Measurements from ENCODE around the gene GPR158. TPM values are rescaled to one million over a fixed set of nuclear protein-coding genes. Genes with fewer than 3 reads are reported as not detected.

Gene GPR158
- polyA plus RNA-seq, 3 donors, result 0.17 to 0.38 (median 0.22) TPM

DNA sequence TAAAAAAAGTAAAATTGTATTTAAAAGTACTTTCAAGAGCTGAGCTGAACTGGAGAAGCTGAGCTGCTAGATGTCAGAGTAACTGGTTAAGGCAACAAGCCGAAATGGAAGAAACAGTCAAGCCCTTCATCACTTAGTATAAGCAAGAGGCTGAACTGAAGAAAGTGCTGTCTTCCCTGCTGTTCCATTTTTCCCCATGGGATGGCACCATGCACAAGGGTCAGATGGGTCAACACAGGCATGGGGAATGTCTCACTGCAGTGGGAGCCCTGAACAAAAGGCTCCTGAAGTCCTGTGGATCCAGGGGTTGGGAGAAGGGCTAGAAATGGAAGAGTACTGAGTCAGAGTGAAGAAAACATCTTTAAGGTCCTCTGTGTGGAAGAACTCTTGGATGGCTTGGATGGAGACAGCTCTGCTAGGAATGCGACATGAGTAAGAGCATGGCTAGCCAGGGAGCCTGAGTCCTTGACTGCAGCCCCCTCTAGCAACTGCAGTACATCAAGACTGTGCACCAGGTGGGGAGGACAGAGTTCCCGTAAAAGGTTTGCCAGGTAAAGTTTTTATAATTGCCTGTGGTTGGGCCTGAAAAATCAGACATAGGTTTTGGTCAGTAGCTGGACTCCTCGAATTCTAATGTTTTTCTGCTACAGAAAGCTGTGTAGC lies 348.3 kb downstream of the GPR158 start:
- no peak for DNase-seq (ENCODE audit: extremely low read depth in 1 of 11, low read depth in 9 of 11, low spot score in 4 of 11)

- no peak for DNase-seq (ENCODE audit: extremely low read depth in 1 of 11, low read depth in 9 of 11, low spot score in 4 of 11)
Measured at GRCh38 chr10:25530306-25530705, 355.5 kb downstream of the GPR158 start.

DNA sequence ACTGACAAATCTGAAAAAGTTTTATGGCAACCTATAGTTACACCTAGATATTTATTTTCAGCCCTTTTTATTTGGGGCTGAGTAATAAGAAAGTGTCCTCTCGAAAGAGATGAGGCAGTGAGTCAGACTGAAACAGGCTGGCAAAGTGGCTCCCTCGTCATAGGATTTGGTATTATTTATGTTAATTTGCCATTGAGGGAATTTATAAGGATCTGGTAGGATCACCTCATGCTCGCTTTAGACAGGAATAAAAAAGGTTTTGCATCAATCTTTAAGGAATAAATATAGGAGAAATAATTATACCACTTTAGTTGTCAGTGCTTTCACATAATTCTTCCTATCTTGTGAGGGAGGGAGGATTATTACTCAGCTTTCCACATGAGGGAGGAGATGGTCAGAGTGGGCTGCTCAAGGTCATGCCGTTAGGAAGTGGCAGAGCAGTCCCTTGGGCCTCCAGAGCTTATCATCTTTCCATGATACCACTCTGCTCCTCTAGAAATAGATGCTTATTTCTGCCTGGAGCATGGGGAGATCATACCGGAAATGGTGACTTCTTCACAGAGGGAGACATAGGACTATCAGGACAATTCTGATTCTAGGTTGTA lies 356.8 kb downstream of the GPR158 start:
- DNase-seq (ENCODE audit: extremely low read depth in 1 of 11, low read depth in 9 of 11, low spot score in 4 of 11), result no peak

GRCh38 chr10:25532213-25532612 lies 357.4 kb downstream of the GPR158 start:
- no peak for DNase-seq (ENCODE audit: extremely low read depth in 1 of 11, low read depth in 9 of 11, low spot score in 4 of 11)

GRCh38 chr10:25536027-25536426 lies 361.2 kb downstream of the GPR158 start:
- DNase-seq (ENCODE audit: extremely low read depth in 1 of 11, low read depth in 9 of 11, low spot score in 4 of 11), result no peak

DNA sequence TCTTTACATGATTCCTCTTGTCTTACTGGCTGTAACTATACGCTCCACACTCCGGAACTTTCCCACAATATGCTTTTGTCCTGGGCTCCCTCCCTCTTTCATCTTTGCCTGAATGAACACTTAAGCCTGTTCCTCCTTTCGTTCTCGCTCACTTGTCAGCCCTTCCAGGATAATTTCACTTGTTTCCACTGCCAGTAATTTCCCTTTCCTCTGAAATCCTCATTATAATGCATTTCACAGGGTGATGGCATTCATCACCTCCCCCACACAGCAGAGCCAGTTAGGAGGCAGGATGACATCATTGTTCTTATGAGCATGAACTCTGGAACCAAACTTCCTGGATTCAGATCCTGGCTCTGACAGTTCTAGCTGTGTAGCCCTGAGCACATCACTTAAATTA lies 372.6 kb downstream of the GPR158 start:
- peak in 3 of 11 donors; percentile 2 to 9 (median 4) for DNase-seq (ENCODE audit: extremely low read depth in 1 of 11, low read depth in 9 of 11, low spot score in 4 of 11)

- DNase-seq (ENCODE audit: extremely low read depth in 1 of 11, low read depth in 9 of 11, low spot score in 4 of 11), result no peak
Measured at GRCh38 chr10:25552283-25552919, 377.6 kb downstream of the GPR158 start.

- DNase-seq (ENCODE audit: extremely low read depth in 1 of 11, low read depth in 9 of 11, low spot score in 4 of 11), result no peak
Measured at GRCh38 chr10:25555865-25556264, 381.1 kb downstream of the GPR158 start.

GRCh38 chr10:25556457-25556856 lies 381.7 kb downstream of the GPR158 start:
- peak in 5 of 11 donors; percentile 3 to 24 (median 12) for DNase-seq (ENCODE audit: extremely low read depth in 1 of 11, low read depth in 9 of 11, low spot score in 4 of 11)

DNA sequence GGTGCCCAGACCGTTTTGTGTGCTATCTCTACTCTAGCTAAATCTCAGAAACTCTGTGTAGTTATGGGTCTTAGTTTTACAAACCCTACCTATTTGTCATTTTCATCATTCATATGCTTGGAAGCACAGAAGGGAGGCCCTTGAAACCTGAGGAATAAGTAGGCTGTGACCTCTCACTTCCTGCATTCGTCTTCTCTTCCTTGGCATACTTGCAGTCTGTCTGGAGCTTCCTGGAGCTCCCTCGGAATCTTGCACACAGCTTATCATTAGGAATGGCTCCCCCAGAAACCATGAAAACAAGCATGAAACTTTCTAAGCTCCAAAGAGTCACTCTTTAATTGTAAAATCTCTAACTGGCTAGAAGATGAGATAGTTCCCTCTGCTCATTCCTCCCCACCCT lies 382.3 kb downstream of the GPR158 start:
- DNase-seq (ENCODE audit: extremely low read depth in 1 of 11, low read depth in 9 of 11, low spot score in 4 of 11), result no peak

GRCh38 chr10:25561758-25562157 lies 387.0 kb downstream of the GPR158 start:
- no peak for DNase-seq (ENCODE audit: extremely low read depth in 1 of 11, low read depth in 9 of 11, low spot score in 4 of 11)

GRCh38 chr10:25562547-25562946 lies 387.7 kb downstream of the GPR158 start:
- DNase-seq (ENCODE audit: extremely low read depth in 1 of 11, low read depth in 9 of 11, low spot score in 4 of 11), result no peak

DNA sequence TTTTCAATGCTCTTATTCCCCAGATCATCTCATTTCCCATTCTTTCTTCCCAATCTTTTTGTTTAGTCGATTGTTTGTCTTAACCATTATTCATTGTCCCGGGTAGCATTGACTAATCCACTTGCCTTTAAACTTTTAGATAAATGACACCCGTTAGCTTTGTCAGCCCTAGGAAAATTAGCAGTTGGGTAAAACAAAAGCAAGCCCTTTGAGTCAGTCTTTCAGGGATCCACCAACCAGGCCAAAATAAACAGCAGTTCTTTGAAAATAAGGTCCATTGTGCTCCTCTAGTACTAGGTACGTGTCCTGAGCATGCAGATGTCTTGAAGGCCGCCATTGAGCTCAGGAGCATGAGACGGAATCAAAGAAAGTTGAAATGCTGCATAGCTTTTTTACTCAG lies 389.6 kb downstream of the GPR158 start:
- no peak for DNase-seq (ENCODE audit: extremely low read depth in 1 of 11, low read depth in 9 of 11, low spot score in 4 of 11)

DNA sequence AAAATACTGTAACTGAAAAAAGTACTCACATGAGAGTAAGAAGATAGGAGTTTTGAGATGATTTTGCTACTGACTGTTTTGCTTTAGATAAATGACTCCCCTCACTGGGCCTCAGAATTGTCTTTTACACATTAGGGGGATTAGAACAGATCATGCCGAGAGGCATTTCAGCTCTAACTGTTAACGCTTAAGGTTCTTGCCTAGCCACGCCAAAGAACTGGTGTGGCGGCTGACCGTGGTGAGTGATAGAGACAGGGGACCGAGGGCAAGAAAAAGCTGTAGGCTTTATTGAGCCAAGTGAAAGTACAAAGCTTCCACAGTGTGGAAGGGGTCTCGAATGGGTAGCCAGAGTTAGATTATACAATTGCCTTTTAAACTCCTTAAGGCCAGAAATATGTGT lies 390.8 kb downstream of the GPR158 start:
- no peak for DNase-seq (ENCODE audit: extremely low read depth in 1 of 11, low read depth in 9 of 11, low spot score in 4 of 11)

DNA sequence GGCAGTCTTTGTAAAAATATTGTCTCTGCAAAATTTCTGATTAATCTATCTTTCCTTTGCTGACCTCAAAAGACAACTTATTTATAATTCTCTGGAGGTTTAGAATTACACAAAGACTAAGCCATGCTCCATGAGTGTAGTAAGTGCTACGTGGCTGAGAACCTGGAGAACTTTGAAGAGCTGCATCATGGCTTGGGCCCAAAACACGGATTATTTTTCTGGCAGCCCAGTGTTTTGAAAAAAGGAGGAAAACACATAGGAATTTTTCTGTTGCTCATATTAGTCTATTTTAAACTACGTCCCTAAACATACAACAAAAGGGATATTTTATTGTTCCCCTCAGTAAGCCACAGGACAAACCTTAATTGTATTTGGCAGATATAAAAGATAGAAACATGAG lies 398.5 kb downstream of the GPR158 start:
- no peak for DNase-seq (ENCODE audit: extremely low read depth in 1 of 11, low read depth in 9 of 11, low spot score in 4 of 11)

DNA sequence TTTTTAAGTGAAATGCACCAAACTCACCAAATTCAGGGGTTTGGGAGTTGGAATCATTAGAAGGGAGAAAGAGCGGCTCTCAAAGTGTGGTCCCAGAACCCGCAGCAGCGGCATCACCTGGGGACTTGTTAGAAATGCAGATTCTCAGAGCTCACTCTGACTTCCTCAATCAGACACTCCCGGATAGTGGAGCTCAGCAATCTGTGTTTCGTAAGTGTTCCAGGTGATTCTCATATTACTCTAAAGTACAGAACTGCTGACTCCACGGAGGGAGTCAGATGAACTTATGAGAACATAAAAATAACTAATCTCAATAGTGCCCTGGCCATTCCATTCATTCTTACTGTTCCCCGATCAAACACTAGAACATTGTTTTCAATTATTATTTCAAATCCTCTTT lies 400.5 kb downstream of the GPR158 start:
- no peak for DNase-seq (ENCODE audit: extremely low read depth in 1 of 11, low read depth in 9 of 11, low spot score in 4 of 11)

GRCh38 chr10:25578061-25578460 lies 403.3 kb downstream of the GPR158 start:
- no peak for DNase-seq (ENCODE audit: extremely low read depth in 1 of 11, low read depth in 9 of 11, low spot score in 4 of 11)

GRCh38 chr10:25582961-25583360 lies 408.2 kb downstream of the GPR158 start:
- DNase-seq (ENCODE audit: extremely low read depth in 1 of 11, low read depth in 9 of 11, low spot score in 4 of 11), result no peak

DNA sequence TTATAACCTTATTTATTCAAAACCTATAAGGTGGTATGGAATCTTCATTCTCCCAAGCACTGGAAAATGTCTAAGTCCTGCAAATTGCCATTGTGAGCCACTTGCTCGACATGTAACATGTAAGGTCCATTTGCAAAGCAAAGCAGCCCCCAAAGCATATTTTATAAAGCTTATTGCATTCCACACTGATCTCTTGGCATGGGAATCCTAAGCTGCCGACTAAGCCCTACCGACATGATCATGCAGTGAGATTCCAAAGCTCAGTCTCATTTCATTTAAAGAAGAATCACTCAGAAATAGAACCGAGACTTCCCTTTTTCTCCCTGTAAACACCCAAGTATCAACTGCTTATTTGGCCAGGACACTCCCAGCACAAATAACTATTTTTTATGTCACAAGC lies 425.9 kb downstream of the GPR158 start:
- no peak for DNase-seq (ENCODE audit: extremely low read depth in 1 of 11, low read depth in 9 of 11, low spot score in 4 of 11)

DNA sequence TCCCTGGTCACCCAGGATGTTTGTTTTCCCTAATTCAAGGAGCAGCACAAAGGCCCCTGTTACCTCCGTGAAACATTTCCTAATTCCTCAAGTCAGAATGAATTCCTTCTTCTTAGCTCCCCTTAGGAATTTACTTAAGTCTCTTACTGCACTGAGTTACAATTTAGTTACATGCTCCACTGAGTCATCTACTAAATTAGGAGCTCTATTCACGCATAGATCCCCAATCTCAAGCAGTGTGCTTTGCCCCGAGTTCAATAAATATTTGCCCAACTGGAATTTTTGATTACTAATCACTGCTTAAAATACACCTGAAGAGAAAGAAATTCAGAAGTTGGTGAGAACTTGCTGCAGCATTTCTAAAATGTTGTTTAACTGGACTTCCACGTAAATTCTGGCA lies 429.8 kb downstream of the GPR158 start:
- no peak for DNase-seq (ENCODE audit: extremely low read depth in 1 of 11, low read depth in 9 of 11, low spot score in 4 of 11)

DNA sequence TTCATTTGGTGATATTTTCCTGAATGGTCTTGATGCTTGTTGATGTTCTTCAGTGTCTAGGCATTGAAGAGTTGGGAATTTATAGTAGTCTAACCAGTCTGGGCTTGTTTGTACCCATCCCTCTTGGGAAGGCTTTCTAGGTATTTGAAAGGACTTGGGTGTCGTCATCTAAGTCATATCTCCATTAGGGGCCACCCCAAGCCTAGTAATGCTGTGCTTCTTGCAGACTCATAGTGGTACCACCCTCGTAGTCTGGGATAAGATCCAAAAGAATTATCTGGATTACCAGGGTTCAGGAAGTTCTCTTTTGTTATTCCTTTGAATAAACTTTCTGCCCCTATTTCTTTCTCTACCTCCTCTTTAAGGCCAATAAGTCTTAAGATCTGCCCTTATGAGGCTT lies 439.9 kb downstream of the GPR158 start:
- no peak for DNase-seq (ENCODE audit: extremely low read depth in 1 of 11, low read depth in 9 of 11, low spot score in 4 of 11)
